ENCODE data around the gene FAM171A1. TPM values are rescaled to one million over a fixed set of nuclear protein-coding genes. Genes with fewer than 3 reads are reported as not detected.

The FAM171A1 gene
- total and polyA plus RNA-seq, 2 donors (not counting 3 experiments of a cell fraction or from before 2014, with no cell fraction given): 56.3 to 75.8 TPM

GRCh38 chr10:15267496-15267895 lies 103.6 kb downstream of the FAM171A1 start:
- TF ChIP-seq POLR2A (IDR thresholded peaks at IDR 0.05; ENCODE audit: low read depth, low read length): no peak
- TF ChIP-seq CTCF (IDR thresholded peaks at IDR 0.05; ENCODE audit: extremely low read depth in 1 of 2, insufficient read depth in 1 of 2, low read depth in 1 of 2, low read length in 2 of 2): no peak
- TF ChIP-seq GATA2 (IDR thresholded peaks at IDR 0.05; ENCODE audit: insufficient read depth, insufficient read length, low read depth, low read length): no peak
- no peak for TF ChIP-seq EZH2 (IDR thresholded peaks at IDR 0.05; ENCODE audit: borderline replicate concordance, low read depth, low read length, severe bottlenecking)
- TF ChIP-seq JUN (IDR thresholded peaks at IDR 0.05; ENCODE audit: borderline replicate concordance, insufficient read depth, insufficient read length, low read depth): no peak
- no peak for TF ChIP-seq MAX (IDR thresholded peaks at IDR 0.05; ENCODE audit: insufficient read depth, insufficient read length)
- TF ChIP-seq POLR2AphosphoS5 (IDR thresholded peaks at IDR 0.05; ENCODE audit: insufficient read depth, low read depth, low read length): no peak
- no peak for TF ChIP-seq MYC (IDR thresholded peaks at IDR 0.05; ENCODE audit: low read depth, low read length)
- TF ChIP-seq FOS (IDR thresholded peaks at IDR 0.05; ENCODE audit: borderline replicate concordance, insufficient read depth, low read length): no peak
- Histone ChIP-seq H3K4me1 (ENCODE audit: control insufficient read depth, extremely low read depth, insufficient read depth, low read length) (no peaks in the 10 kb centered on the region), H3K36me3 (ENCODE audit: control insufficient read depth in 2 of 2, extremely low read depth in 1 of 2, insufficient read depth in 2 of 2, low read length in 2 of 2) (peaks cover 3 to 16% of the 10 kb centered on the region in 2 experiments), H3K4me3 (replicated peaks in 1 of 3; ENCODE audit: insufficient read depth in 1 of 3, low read depth in 1 of 3, low read length in 3 of 3) (no peak overlapping the region), H3K27ac (ENCODE audit: insufficient read depth, low read depth, low read length) (no peak overlapping the region), H2AFZ (ENCODE audit: low read depth, low read length) (no peak overlapping the region), H3K4me2 (ENCODE audit: insufficient read depth, low read length) (no peak overlapping the region), H4K20me1 (replicated peaks; ENCODE audit: control insufficient read depth, extremely low read depth, insufficient read depth, low read length) (no peaks in the 10 kb centered on the region), H3K9me1 (replicated peaks; ENCODE audit: control insufficient read depth, extremely low read depth, insufficient read depth, low read length) (no peaks in the 10 kb centered on the region), H3K27me3 (ENCODE audit: control insufficient read depth in 2 of 2, insufficient read depth in 2 of 2, low read length in 2 of 2) (no peaks in the 10 kb centered on the region), H3K9ac (replicated peaks; ENCODE audit: extremely low read depth, insufficient read depth, low read length) (no peak overlapping the region), H3K79me2 (ENCODE audit: control insufficient read depth, insufficient read depth, low read length) (peaks cover 4% of the 10 kb centered on the region), H3K9me3 (replicated peaks; ENCODE audit: control insufficient read depth, insufficient read depth, low read length) (no peaks in the 10 kb centered on the region)
- ChIA-PET POLR2A (no interaction called here), CTCF (interaction anchor here (0.7 kb wide), 2 partner anchors 18 to 21 kb away, joined by 3 read pairs; no protein-coding TSS in a partner anchor)
- dilution Hi-C loops (cut with MboI; ENCODE audit: extremely low pct_ligation_motif_present, low sequenced_read_pairs): no loop called here
- BruUV-seq (replicated peaks): no TSS peak
- intact Hi-C loops (cut with micrococcal nuclease): no loop called here
- DNase-seq (ENCODE audit: low read depth, low spot score) (no peak), FAIRE-seq (no peak)

Data from endothelial cell of umbilical vein (primary cell).